ENCODE results near the gene SRRM2. TPM values are rescaled to one million over a fixed set of nuclear protein-coding genes. Genes with fewer than 3 reads are reported as not detected.

The SRRM2 gene
- total RNA-seq, 1 experiment from 2014 or later = 63.5 TPM

DNA sequence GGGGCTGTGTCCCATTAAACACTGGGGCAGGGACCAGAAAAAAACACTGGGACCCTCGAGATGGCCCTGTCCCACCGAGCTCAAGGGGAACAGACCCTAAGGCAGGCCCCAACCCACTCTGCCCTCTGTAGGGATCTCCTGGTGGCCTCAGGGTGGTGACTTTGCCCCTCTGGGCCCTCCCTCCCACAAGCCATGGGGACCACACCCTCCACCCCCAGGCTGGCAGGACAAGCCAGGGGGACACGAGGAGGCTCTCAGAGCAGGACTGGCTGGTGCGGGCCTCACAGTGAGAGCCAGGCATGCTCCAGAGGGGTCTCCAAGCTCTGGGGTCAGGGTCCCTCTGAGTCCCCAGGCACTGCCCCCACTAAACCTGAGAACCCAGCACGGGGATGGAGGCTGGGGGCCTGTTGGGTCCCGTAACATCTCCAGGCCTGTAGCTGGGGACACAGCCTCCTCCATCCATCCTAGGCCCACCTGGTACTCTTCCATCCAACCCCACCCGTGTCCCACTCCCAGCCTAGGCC lies 14.5 kb upstream of the SRRM2 start:
- no peak for DNase-seq (ENCODE audit: low read depth)

DNA sequence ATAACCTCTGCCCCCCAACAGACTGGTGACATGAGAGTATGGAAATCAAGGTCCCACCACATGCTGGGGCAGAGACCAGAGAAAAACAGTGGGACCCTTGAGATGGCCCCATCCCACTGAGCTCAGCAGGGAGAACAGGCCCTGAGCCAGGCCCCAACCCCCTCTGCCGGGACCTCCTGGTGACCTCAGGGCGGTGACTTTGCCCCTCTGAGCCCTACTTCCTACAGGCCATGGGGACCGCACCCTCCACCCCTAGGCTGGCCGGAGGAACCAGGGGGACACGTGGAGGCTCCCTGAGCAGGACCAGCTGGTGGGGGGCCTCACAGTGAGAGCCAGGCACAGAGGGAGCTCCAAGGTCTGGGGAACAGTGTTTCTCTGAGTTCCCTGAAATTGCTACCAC lies 13.8 kb upstream of the SRRM2 start:
- DNase-seq (ENCODE audit: low read depth) = no peak

GRCh38 chr16:2739625-2740430 lies 12.6 kb upstream of the SRRM2 start:
- no peak for DNase-seq (ENCODE audit: low read depth)

DNA sequence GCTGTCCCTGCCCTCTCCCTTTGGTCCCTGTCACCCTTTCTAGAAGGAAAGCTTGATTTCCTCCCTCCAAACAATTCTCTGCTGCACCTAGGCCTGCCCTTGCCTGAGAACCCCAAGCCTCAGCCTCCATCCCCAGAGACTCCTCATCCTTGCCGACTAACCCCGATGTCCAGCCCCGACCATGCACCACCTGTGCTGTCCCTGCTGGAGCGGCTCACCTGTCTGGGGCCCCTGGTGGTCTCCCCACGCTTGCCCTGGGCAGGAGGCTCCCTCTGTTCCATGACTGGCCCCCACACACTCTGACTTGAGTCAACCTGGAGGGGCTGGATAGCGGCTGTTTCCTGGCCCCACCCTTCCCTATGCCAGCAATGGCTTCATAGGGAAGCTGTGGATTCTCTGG lies 12.0 kb upstream of the SRRM2 start:
- DNase-seq (ENCODE audit: low read depth) = no peak

GRCh38 chr16:2741168-2741567 lies 11.3 kb upstream of the SRRM2 start:
- no peak for DNase-seq (ENCODE audit: low read depth)

DNA sequence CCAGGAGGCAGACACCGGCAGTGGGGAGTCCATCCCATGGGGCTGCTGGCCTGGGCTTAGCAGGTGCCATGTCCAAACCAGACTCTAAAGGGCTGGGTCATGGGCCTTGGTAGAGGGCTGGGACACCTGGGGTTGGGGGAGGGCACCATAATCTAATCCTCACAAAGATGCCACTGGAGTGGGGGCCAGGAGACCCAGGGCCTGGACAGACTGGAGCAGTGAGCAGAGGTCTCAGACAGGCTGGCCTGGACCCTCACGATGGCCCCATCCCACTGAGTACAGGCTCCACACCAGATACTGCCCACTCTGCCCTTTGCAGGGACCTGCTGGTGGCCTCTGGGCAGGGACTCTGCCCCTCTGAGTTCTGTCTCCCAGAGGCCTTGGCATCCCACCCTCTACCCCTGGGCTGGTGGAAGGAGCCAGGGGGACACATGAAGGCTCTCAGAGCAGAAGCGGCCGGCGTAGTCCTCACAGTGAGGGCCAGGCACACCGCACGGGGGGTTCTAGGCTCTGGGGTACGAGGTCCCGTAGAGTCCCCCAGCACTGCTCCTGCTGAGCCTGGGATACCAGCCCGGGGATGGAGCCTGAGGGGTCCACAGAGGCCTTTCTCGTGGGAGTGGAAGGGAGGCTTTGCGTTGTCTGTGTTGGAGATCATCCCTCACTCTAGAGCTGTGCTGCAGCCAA lies 10.0 kb upstream of the SRRM2 start:
- DNase-seq (ENCODE audit: low read depth) = no peak

GRCh38 chr16:2743007-2743810 lies 9.2 kb upstream of the SRRM2 start:
- DNase-seq (ENCODE audit: low read depth) = no peak

- no peak for DNase-seq (ENCODE audit: low read depth)
These were observed 7.7 kb upstream of the SRRM2 start for GRCh38 chr16:2744711-2745110.

GRCh38 chr16:2745116-2745890 lies 7.1 kb upstream of the SRRM2 start:
- no peak for DNase-seq (ENCODE audit: low read depth)

DNA sequence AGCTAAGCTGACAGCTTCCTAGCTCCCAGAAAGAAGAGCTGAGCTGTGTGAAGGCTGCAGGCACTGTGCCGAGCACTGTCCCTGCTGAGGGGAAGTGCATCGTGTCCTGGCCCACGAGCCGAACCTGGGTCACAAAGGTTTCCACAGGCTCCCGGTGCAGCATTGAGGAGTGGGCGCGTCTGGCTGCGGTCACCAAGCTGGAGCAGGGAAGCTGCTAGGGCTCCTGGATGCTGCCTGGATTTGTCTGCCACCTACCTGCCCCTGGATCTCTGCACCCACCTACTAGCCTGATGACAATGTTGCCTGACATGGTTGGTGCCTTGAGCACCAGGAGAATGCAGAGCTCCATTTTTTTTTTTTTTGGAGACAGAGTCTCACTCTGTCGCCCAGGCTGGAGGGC lies 6.5 kb upstream of the SRRM2 start:
- no peak for DNase-seq (ENCODE audit: low read depth)

- no peak for DNase-seq (ENCODE audit: low read depth)
These were observed 3.5 kb upstream of the SRRM2 start for GRCh38 chr16:2748757-2749455.

GRCh38 chr16:2749476-2749875 lies 3.0 kb upstream of the SRRM2 start:
- DNase-seq (ENCODE audit: low read depth) = no peak

DNA sequence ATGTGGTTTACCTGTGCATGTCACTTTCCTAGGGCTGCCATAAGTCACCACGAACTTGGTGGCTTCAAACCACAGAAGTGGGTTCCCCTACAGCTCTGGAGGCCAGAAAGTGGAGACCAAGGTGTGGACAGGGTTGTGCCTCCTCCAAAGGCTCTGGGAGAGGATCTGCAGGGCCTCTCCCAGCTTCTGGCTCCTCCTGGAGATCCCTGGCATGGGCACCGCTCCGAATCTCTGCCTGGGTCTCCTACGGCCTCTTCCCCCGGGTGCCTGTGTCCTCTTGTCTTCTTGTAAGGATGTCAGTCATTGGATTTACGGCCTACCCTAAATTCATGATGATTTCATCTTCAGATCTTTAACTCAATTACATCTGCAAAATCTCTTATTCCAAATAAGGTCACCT lies 2.5 kb upstream of the SRRM2 start:
- no peak for DNase-seq (ENCODE audit: low read depth)

GRCh38 chr16:2751577-2752034 lies 832 bp upstream of the SRRM2 start:
- DNase-seq (ENCODE audit: low read depth) = no peak

DNA sequence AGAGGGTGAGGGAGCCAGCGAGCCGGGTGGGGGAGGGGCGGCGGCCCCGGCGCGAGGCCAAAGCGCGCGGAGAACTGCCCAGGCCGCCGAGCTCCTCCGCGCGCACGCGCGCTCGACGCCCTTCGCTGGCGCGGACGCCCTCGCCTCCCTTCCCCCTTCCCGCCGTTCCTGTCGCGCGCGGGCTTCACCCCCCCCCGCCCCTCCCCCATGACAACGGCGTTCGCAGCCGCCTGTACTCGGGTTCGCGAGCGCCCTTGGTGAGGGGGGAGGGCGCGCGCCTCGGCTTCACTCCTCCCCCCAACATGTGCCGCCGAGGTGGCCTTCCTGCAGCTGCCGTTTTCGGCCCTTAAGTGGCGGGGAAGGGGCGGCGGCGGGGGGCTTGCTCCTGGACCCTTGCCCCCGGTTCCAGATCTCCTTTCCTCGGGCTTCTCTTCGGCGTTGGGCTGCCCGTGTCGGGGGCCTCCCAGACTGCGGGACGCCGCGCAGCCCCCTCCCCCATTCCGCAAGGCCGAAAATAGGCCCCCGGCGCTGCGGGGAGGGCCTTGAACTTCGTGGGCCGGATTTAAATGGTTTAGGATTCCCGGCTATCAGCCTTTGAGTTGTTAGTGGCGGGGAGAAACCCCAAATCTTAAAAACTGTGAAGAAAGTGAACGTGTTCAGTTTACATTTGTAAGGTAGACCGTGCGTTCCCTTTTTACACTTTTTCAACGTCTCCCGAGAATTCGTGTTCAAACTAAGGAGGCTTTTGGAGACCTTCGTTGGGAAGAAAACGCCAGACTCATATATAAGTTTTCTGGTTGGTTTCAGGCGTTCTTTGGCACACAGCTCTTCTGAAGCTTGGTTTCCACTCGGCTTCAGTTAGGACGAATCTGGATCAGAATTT lies 653 bp downstream of the SRRM2 start:
- no peak for DNase-seq (ENCODE audit: low read depth)

DNA sequence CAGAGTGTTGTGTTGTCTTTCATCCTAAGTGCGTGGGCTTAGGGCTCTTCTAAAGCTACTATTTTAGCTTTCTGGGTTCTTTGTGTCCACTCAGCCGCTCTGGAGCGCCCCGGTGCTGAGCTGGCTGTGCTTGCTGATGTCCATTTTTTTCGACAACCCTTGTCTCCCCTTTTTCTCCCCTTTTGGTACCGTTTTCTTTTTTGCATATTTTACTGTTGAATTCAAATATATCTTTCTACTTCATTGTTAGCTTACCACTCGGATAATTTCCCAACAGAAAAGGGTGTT lies 1.2 kb downstream of the SRRM2 start:
- DNase-seq (ENCODE audit: low read depth) = no peak

DNA sequence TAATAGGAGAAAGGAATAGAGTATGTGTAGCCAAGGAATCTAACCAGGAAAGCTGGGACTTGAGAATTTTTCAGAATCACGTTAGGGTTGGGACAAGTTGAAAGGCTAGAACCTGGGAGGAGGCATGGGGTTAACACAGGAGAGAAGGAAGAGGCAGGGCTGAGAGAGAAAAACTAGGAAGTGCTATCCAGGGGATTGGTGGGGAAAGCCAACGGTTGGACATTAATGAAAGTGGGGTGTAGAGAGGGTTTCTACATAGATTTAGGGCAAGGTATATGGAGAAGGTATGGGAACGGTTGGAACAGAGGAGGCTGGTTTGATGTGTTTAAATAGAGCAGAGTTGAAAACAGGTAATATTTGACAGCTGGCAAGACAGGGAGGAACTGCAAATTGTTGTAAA lies 2.7 kb downstream of the SRRM2 start:
- no peak for DNase-seq (ENCODE audit: low read depth)

DNA sequence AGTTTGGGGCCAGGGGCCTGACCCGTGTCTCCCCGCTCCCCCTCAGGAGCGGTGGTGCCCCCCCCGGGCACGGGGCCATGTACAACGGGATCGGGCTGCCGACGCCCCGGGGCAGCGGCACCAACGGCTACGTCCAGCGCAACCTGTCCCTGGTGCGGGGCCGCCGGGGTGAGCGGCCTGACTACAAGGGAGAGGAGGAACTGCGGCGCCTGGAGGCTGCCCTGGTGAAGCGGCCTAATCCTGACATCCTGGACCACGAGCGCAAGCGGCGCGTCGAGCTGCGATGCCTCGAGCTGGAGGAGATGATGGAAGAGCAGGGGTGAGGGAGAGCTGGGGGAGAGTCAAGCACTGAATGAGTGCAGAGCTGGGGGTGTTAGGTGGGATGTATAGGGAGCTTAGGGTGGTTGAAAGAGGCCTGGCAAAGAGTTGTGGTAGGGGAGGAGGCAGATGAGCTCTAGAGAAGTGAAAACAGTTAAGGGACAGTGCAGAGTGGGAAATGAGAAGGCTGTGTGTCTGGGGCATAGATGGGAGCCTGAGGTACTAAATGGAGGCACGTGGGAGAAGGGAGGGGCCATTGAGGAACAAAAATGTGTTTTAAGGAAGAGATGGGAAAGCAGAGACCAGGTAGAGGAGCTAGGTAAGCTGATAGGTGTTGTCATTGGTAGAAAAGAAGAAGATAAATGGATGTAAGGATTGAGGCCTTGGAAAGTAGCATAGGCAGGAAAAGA lies 4.0 kb downstream of the SRRM2 start:
- no peak for DNase-seq (ENCODE audit: low read depth)

DNA sequence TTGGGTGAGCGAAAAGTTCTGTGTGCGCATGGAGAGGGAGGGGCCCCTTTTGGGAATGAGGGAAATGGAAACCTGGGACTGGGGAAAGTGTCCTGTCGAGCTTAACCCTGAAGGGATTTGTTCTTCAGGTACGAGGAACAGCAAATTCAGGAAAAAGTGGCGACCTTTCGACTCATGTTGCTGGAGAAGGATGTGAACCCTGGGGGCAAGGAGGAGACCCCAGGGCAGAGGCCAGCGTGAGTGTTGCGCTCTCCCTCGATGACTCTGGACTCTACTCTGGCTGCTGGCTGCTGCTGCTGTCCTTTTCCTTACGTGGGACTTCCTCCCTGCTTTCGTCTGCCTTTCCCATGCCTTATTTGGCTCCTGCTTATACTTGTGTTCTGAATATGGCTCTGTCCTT lies 4.9 kb downstream of the SRRM2 start:
- DNase-seq (ENCODE audit: low read depth) = no peak

Data from HT1080 (cell line).